Peyer's patch (tissue), 4 donors: ENCODE data around the gene PAX8. TPM values are rescaled to one million over a fixed set of nuclear protein-coding genes. Genes with fewer than 3 reads are reported as not detected.
A peak's percentile ranks its signal among the peaks of the same experiment; 100 is the strongest.

Source experiments
- DNase-seq, 3 donors: peaks; one replicate each; pipeline ENCODE4 v3.0.0-alpha.2; 2017 to 2019
- H3K27ac ChIP-seq, 4 donors: fragments of 200-600 bp; sonication (generic); one replicate each; pipeline ENCODE4 v1.5.1; 2016 to 2019
- H3K27me3 ChIP-seq, 2 donors: fragments of 200-600 bp; sonication (generic); one replicate each; pipeline ENCODE4 v1.5.1; 2019
- H3K36me3 ChIP-seq, 3 donors: fragments of 200-600 bp; sonication (generic); one replicate each; pipeline ENCODE4 v1.5.1; 2016 to 2019
- H3K4me1 ChIP-seq, 4 donors: fragments of 200-600 bp; sonication (generic); one replicate each; pipeline ENCODE4 v1.5.1; 2016 to 2019
- H3K4me3 ChIP-seq, 4 donors: fragments of 200-600 bp; sonication (generic); 1 replicate in 3 of 4; 2 replicates in 1 of 4; pipeline ENCODE4 v1.5.1; 2016 to 2019; ENCODE audit warnings: mild to moderate bottlenecking in 1 of 4
- H3K9me3 ChIP-seq, 4 donors: fragments of 200-600 bp; sonication (generic); one replicate each; pipeline ENCODE4 v1.5.1; 2016 to 2019; ENCODE audit warnings: mild to moderate bottlenecking in 1 of 4
- POLR2A ChIP-seq, 2 donors: fragments of 450-650 bp; IDR thresholded peaks; one replicate each; pipeline ENCODE4 v1.5.1; 2017; ENCODE audit warnings: antibody characterized with exemption in 2 of 2, mild to moderate bottlenecking in 2 of 2, moderate library complexity in 2 of 2
- total RNA-seq, 4 donors: library from RNA; depleted of rRNA; stranded (reverse); fragments of >200 nt; gene quantifications; one replicate each; pipeline ENCODE4 v1.1.0, GENCODE V29; 2016
- TF ChIP-seq, protein P1 (sequence below), 6 experiments: fragments of 450-650 bp in 4 of 6; fragments of 200-600 bp in 2 of 6; sonication (generic) in 1 of 6; IDR thresholded peaks; one replicate each; pipeline ENCODE4 v1.5.1; 2017 to 2019; ENCODE audit warnings: antibody characterized with exemption in 6 of 6, mild to moderate bottlenecking in 3 of 6, moderate library complexity in 1 of 6

The PAX8 gene
- total RNA-seq, 4 donors from 2014 or later, result 3.3 to 22.1 (median 14.2) TPM

DNA sequence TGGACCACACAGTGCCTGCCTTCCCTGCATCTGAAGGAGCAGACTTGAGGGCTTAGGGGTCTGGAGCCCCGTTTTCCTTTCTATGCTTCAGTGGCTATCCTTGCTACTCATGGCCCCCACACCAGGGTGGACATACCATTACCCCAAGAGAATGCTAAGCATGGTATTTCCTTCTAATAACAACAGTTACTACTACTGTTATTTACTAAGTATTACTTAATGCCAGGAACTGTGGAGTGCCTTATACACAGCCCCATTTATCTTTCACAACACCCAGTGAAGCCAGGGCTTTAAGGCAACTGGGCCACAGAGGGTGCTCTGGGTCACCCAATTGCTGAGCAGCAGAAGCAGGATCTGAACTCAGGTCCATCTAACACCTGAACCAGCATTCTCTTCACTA lies 5.8 kb upstream of the PAX8 start:
- no peak for DNase-seq
- Histone ChIP-seq H3K27ac (peak overlapping the region; percentile 25 to 81 (median 62)), H3K27me3 (no peaks in the 10 kb centered on the region), H3K4me1 (peaks cover 0 to 21% (median 2%) of the 10 kb centered on the region in 4 donors), H3K9me3 (no peaks in the 10 kb centered on the region), H3K36me3 (no peaks in the 10 kb centered on the region), H3K4me3 (no peak overlapping the region)
- TF ChIP-seq, protein P1, sequence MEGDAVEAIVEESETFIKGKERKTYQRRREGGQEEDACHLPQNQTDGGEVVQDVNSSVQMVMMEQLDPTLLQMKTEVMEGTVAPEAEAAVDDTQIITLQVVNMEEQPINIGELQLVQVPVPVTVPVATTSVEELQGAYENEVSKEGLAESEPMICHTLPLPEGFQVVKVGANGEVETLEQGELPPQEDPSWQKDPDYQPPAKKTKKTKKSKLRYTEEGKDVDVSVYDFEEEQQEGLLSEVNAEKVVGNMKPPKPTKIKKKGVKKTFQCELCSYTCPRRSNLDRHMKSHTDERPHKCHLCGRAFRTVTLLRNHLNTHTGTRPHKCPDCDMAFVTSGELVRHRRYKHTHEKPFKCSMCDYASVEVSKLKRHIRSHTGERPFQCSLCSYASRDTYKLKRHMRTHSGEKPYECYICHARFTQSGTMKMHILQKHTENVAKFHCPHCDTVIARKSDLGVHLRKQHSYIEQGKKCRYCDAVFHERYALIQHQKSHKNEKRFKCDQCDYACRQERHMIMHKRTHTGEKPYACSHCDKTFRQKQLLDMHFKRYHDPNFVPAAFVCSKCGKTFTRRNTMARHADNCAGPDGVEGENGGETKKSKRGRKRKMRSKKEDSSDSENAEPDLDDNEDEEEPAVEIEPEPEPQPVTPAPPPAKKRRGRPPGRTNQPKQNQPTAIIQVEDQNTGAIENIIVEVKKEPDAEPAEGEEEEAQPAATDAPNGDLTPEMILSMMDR (IDR thresholded peaks at IDR 0.05), result no peak
- TF ChIP-seq POLR2A (IDR thresholded peaks at IDR 0.05), result no peak

DNA sequence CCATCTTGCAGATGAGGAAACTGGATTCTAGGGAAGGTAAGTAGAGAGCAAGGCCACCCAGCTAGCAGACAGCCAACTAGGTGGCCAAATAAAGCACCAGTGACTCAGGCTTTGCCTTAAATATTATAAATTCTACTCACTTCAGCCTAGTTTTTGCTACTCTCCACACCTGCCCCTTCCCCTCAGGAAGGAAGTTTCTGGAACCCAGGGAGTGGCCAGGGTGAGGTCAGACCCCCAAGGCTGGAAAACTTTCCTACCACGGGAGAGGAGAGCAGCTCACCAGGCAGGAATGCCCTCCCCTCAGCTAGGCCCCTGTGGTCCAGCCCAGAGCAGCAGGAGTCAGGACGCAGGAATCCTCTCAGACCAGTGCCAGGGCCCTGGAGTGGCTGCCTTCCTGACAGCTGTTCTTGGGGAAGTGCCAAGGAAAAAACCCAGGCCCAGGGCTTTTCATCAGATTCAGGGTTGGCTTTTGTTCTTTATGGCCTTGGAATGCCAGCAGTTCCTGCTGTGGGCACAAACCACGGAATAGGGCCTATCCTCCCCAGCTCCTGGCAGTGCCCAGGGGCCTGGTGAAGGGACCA lies 5.1 kb upstream of the PAX8 start:
- H3K4me1 ChIP-seq, result peaks cover 0 to 21% (median 2%) of the 10 kb centered on the region in 4 donors

DNA sequence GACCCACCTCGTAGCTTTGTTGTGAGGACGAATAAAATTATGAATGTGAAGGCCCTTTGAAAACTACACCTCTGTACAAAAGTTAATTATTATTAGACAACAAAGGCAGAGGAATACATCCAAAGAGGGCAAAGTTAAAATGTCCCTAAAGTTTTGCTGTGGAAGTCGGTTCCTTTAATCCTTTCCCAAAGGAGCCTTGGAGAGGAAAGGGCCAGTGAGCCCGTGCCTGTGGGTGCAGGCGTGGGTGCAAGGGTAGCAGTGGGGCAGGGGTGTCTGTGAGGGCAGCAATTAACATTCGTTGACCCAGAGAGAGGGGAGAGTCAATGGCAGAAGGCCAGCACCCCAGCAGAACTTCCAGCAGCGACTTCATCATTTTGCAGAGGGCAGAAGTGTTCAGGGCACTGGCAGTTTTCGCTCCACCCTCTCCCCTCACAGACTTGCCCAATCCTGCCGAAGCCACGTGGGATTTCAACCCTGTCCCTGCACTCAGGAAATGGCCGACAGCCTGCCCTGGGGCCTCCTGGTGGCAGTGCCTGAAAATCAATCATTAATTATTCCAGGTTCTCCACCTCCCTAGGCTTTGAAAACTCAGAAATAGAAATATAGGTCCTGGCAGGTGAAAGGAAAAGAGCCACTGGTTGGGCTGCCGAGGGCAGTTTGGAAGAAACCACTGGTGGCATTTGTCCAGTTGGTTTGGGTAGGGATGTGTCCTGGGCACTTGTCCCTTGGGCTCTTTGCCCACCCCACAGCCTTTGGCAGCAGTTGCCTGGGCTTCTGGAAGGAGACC lies 4.2 kb upstream of the PAX8 start:
- Histone ChIP-seq H3K36me3 (no peaks in the 10 kb centered on the region), H3K27ac (peak overlapping the region in 3 of 4 donors; percentile 55 to 81 (median 69)), H3K9me3 (no peaks in the 10 kb centered on the region), H3K4me1 (peaks cover 0 to 21% (median 2%) of the 10 kb centered on the region in 4 donors), H3K27me3 (no peaks in the 10 kb centered on the region), H3K4me3 (no peak overlapping the region)
- TF ChIP-seq, protein P1 (IDR thresholded peaks at IDR 0.05), result peak in 3 of 6 experiments; percentile 57 to 66 (median 65)
- TF ChIP-seq POLR2A (IDR thresholded peaks at IDR 0.05), result no peak
- DNase-seq, result peak; percentile 17 to 79 (median 77)

More for the DNA sequence above, 5.1 kb upstream of the PAX8 start:
- no peaks in the 10 kb centered on the region for H3K9me3 ChIP-seq
- no peaks in the 10 kb centered on the region for H3K36me3 ChIP-seq
- DNase-seq, result peak in 1 of 3 donors; percentile 55
- peak overlapping the region; percentile 25 to 81 (median 62) for H3K27ac ChIP-seq
- no peak overlapping the region for H3K4me3 ChIP-seq
- TF ChIP-seq, protein P1 (IDR thresholded peaks at IDR 0.05), result no peak
- no peak for TF ChIP-seq POLR2A (IDR thresholded peaks at IDR 0.05)
- H3K27me3 ChIP-seq, result no peaks in the 10 kb centered on the region

DNA sequence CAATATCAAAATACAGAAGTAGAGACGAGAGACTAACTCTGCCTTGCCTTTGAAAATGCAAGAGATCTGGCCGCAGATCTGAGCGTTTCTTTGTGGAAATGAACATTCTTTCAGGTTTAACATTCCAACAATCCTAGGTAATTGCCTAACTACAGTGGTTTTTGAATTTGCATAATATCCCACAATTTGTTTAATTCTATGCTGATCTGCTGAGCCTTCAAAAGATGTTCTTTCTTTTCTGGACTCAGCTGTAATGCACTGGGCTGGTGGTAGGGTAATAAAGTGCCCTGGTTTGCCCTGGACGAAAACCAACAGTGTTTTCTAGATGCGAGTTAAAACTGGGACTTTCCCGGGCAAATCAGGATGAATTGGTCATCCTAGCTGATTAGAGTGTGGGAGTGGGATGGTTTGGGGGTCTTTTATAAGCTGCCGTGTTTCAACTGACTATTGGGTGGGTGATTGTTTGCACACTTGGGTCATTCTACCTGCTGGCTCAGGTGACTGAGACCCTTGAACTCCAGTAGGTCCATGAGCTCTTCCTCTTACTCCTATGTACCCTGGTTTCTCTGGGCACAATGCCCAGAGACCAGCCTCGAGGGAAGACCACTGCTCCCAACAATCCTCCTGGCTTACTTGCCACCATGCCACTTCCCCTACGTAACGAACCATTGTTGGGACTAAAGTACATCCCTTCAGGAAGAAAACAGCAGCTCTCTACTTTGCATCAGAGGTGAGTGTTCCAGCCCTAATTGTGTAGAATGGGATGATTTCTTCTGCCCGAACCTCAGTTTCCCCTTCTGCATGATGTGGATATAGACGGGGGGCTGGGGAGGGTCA lies 3.4 kb upstream of the PAX8 start:
- H3K9me3 ChIP-seq, result no peaks in the 10 kb centered on the region
- no peaks in the 10 kb centered on the region for H3K27me3 ChIP-seq
- TF ChIP-seq, protein P1 (IDR thresholded peaks at IDR 0.05), result no peak
- TF ChIP-seq POLR2A (IDR thresholded peaks at IDR 0.05), result no peak
- peaks cover 0 to 21% (median 2%) of the 10 kb centered on the region in 4 donors for H3K4me1 ChIP-seq
- DNase-seq, result no peak
- no peak overlapping the region for H3K4me3 ChIP-seq
- peak overlapping the region in 3 of 4 donors; percentile 59 to 81 (median 69) for H3K27ac ChIP-seq
- H3K36me3 ChIP-seq, result no peaks in the 10 kb centered on the region

DNA sequence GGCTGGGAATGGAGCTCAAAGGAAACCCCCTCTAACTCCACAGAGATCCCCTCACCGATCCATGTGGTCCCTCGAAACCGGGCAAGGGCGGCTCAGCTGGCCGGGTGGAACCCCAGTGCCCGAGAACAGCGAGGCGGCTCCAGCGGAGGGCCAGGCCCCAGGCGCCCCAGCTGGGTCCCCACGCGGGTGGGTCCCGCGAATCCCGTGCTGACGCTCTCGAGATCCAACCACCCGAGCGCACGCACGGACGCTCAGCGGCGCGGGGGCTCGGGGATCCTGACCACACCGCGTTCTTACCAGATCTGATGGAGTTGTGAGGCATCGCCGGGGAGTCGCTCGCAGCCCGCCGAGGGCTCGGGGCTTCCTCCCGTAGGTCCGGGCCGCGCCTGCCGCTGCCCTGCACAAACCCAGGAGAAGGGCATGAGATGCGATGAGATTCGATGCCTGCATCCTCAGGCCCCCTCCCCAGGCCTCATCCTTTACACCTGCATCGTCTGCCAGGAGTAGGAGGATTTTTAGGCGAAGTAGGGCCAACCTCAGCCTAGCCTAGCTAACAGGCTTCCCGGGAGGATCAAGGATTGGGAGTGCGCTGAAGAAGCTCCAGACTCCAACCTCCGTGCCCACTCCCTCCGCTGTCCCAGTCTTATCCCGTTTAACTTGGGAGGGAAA lies 514 bp downstream of the PAX8 start:
- no peak for DNase-seq
- Histone ChIP-seq H3K9me3 (no peaks in the 10 kb centered on the region), H3K27ac (no peak overlapping the region), H3K36me3 (no peaks in the 10 kb centered on the region), H3K4me1 (peaks cover 0 to 7% (median 2%) of the 10 kb centered on the region in 4 donors), H3K4me3 (no peak overlapping the region), H3K27me3 (peaks cover 0 to 5% of the 10 kb centered on the region in 2 donors)
- TF ChIP-seq, protein P1 (IDR thresholded peaks at IDR 0.05), result no peak
- TF ChIP-seq POLR2A (IDR thresholded peaks at IDR 0.05), result no peak
